Measurements from ENCODE around the gene SOSTDC1. TPM values are rescaled to one million over a fixed set of nuclear protein-coding genes. Genes with fewer than 3 reads are reported as not detected.
"Not testable (repeated sequence)": the region's sequence is repeated elsewhere in the genome, so short reads cannot be mapped to it uniquely, and the experiment has no call there.

Gene SOSTDC1
- polyA plus RNA-seq (2012; ENCODE audit: insufficient read depth, insufficient read length), result not detected

- no peak within 1 kb of the TSS for H3K4me3 ChIP-seq (ENCODE audit: low read length)
- no peak for DNase-seq (ENCODE audit: low read depth, low spot score)
These were observed at the start of gene SOSTDC1 for GRCh38 chr7:16465469-16466361. TSS of gene SOSTDC1 (minus strand) at chr7:16465738. CDS start at chr7:16465668, 70 bp downstream.

GRCh38 chr7:16514729-16515128 is 49.2 kb upstream of the SOSTDC1 start:
- no peak for DNase-seq (ENCODE audit: low read depth, low spot score)
- no peak overlapping the region for H3K4me3 ChIP-seq (ENCODE audit: low read length)

- no peak overlapping the region for H3K4me3 ChIP-seq (ENCODE audit: low read length)
- no peak for DNase-seq (ENCODE audit: low read depth, low spot score)
These were observed 48.7 kb upstream of the SOSTDC1 start for GRCh38 chr7:16514271-16514670.

GRCh38 chr7:16512097-16512496 is 46.6 kb upstream of the SOSTDC1 start:
- no peak overlapping the region for H3K4me3 ChIP-seq (ENCODE audit: low read length)
- DNase-seq (ENCODE audit: low read depth, low spot score), result no peak

- DNase-seq (ENCODE audit: low read depth, low spot score), result no peak
- no peak overlapping the region for H3K4me3 ChIP-seq (ENCODE audit: low read length)
These were observed 45.8 kb upstream of the SOSTDC1 start for GRCh38 chr7:16511314-16511713.

GRCh38 chr7:16509829-16510228 is 44.3 kb upstream of the SOSTDC1 start:
- no peak overlapping the region for H3K4me3 ChIP-seq (ENCODE audit: low read length)
- DNase-seq (ENCODE audit: low read depth, low spot score), result peak; percentile 62

GRCh38 chr7:16506422-16506821 is 40.9 kb upstream of the SOSTDC1 start:
- DNase-seq (ENCODE audit: low read depth, low spot score); H3K4me3 ChIP-seq (ENCODE audit: low read length): not testable (repeated sequence)

- no peak overlapping the region for H3K4me3 ChIP-seq (ENCODE audit: low read length)
- no peak for DNase-seq (ENCODE audit: low read depth, low spot score)
These were observed 38.5 kb upstream of the SOSTDC1 start for GRCh38 chr7:16504019-16504418.

- no peak overlapping the region for H3K4me3 ChIP-seq (ENCODE audit: low read length)
- DNase-seq (ENCODE audit: low read depth, low spot score), result no peak
These were observed 36.8 kb upstream of the SOSTDC1 start for GRCh38 chr7:16502303-16502702.

- no peak overlapping the region for H3K4me3 ChIP-seq (ENCODE audit: low read length)
- DNase-seq (ENCODE audit: low read depth, low spot score), result no peak
These were observed 32.6 kb upstream of the SOSTDC1 start for GRCh38 chr7:16498122-16498521.

GRCh38 chr7:16494955-16495719 is 29.6 kb upstream of the SOSTDC1 start:
- no peak for DNase-seq (ENCODE audit: low read depth, low spot score)
- H3K4me3 ChIP-seq (ENCODE audit: low read length), result no peak overlapping the region

- H3K4me3 ChIP-seq (ENCODE audit: low read length), result no peak overlapping the region
- no peak for DNase-seq (ENCODE audit: low read depth, low spot score)
These were observed 29.0 kb upstream of the SOSTDC1 start for GRCh38 chr7:16494551-16494950.

- H3K4me3 ChIP-seq (ENCODE audit: low read length), result no peak overlapping the region
- no peak for DNase-seq (ENCODE audit: low read depth, low spot score)
These were observed 27.7 kb upstream of the SOSTDC1 start for GRCh38 chr7:16493266-16493665.

GRCh38 chr7:16492513-16493062 is 27.1 kb upstream of the SOSTDC1 start:
- no peak overlapping the region for H3K4me3 ChIP-seq (ENCODE audit: low read length)
- peak; percentile 17 for DNase-seq (ENCODE audit: low read depth, low spot score)

- no peak for DNase-seq (ENCODE audit: low read depth, low spot score)
- no peak overlapping the region for H3K4me3 ChIP-seq (ENCODE audit: low read length)
These were observed 25.6 kb upstream of the SOSTDC1 start for GRCh38 chr7:16491148-16491547.

- H3K4me3 ChIP-seq (ENCODE audit: low read length), result no peak overlapping the region
- no peak for DNase-seq (ENCODE audit: low read depth, low spot score)
These were observed 19.1 kb upstream of the SOSTDC1 start for GRCh38 chr7:16484453-16485158.

- no peak for DNase-seq (ENCODE audit: low read depth, low spot score)
- H3K4me3 ChIP-seq (ENCODE audit: low read length), result no peak overlapping the region
These were observed 14.1 kb upstream of the SOSTDC1 start for GRCh38 chr7:16479591-16479990.

- H3K4me3 ChIP-seq (ENCODE audit: low read length), result no peak overlapping the region
These were observed 13.6 kb upstream of the SOSTDC1 start for GRCh38 chr7:16479161-16479560.

GRCh38 chr7:16471933-16472332 is 6.4 kb upstream of the SOSTDC1 start:
- DNase-seq (ENCODE audit: low read depth, low spot score), result no peak
- H3K4me3 ChIP-seq (ENCODE audit: low read length), result no peak overlapping the region

More at GRCh38 chr7:16479161-16479560, 13.6 kb upstream of the SOSTDC1 start:
- no peak for DNase-seq (ENCODE audit: low read depth, low spot score)
